HG03575 (cell line): ENCODE measurements around the gene GAB2.

Experiments used
- ATAC-seq: cut with Tn5 transposase; IDR thresholded peaks from one replicate; pipeline ENCODE4 v1.9.1; 2021; ENCODE audit not compliant: unreplicated experiment, insufficient number of reproducible peaks, low FRiP score; ENCODE audit errors: extremely low read depth

GAB2 gene

GRCh38 chr11:78351193-78351592, 66.4 kb downstream of the GAB2 start:
- ATAC-seq, result no peak

- no peak for ATAC-seq
Measured at GRCh38 chr11:78350646-78351165, 66.9 kb downstream of the GAB2 start.

- ATAC-seq, result no peak
Measured at GRCh38 chr11:78350091-78350645, 67.5 kb downstream of the GAB2 start.

- no peak for ATAC-seq
Measured at GRCh38 chr11:78349624-78350023, 68.0 kb downstream of the GAB2 start.

GRCh38 chr11:78349114-78349513, 68.5 kb downstream of the GAB2 start:
- ATAC-seq, result no peak

GRCh38 chr11:78347956-78348355, 69.7 kb downstream of the GAB2 start:
- ATAC-seq, result no peak

- no peak for ATAC-seq
Measured at GRCh38 chr11:78346799-78347198, 70.8 kb downstream of the GAB2 start.

- ATAC-seq, result no peak
Measured at GRCh38 chr11:78345450-78345849, 72.2 kb downstream of the GAB2 start.

GRCh38 chr11:78344676-78345075, 72.9 kb downstream of the GAB2 start:
- ATAC-seq, result no peak

- ATAC-seq, result no peak
Measured at GRCh38 chr11:78344094-78344493, 73.5 kb downstream of the GAB2 start.

- ATAC-seq, result no peak
Measured at GRCh38 chr11:78343303-78343702, 74.3 kb downstream of the GAB2 start.

GRCh38 chr11:78341841-78342240, 75.8 kb downstream of the GAB2 start:
- no peak for ATAC-seq

- no peak for ATAC-seq
Measured at GRCh38 chr11:78340530-78340929, 77.1 kb downstream of the GAB2 start.

- ATAC-seq, result no peak
Measured at GRCh38 chr11:78339945-78340344, 77.7 kb downstream of the GAB2 start.

GRCh38 chr11:78339483-78339882, 78.1 kb downstream of the GAB2 start:
- no peak for ATAC-seq

GRCh38 chr11:78338702-78339101, 78.9 kb downstream of the GAB2 start:
- ATAC-seq, result no peak

- no peak for ATAC-seq
Measured at GRCh38 chr11:78338138-78338537, 79.5 kb downstream of the GAB2 start.

GRCh38 chr11:78337554-78337924, 80.1 kb downstream of the GAB2 start:
- no peak for ATAC-seq

- no peak for ATAC-seq
Measured at GRCh38 chr11:78336877-78337553, 80.6 kb downstream of the GAB2 start.

GRCh38 chr11:78334109-78334508, 83.5 kb downstream of the GAB2 start:
- no peak for ATAC-seq

GRCh38 chr11:78332872-78333271, 84.7 kb downstream of the GAB2 start:
- no peak for ATAC-seq
